H9 (cell line): ENCODE results near the gene RPL9. TPM values are rescaled to one million over a fixed set of nuclear protein-coding genes. Genes with fewer than 3 reads are reported as not detected.

Source experiments
- DNase-seq: peaks from one replicate; pipeline ENCODE4 v3.0.0-alpha.2; 2017
- H2AFZ ChIP-seq: one replicate; pipeline ENCODE4 v1.6.1; 2013; ENCODE audit warnings: mild to moderate bottlenecking, low read length, control low read depth, moderate library complexity
- H2AK5ac ChIP-seq: 2 replicates; pipeline ENCODE4 v1.6.1; 2013; ENCODE audit warnings: low read length, control low read depth, mixed read lengths; ENCODE audit not compliant: insufficient read length
- H2BK120ac ChIP-seq: one replicate; pipeline ENCODE4 v1.6.1; 2013; ENCODE audit warnings: low read depth, mild to moderate bottlenecking, low read length, control low read depth, inconsistent platforms; ENCODE audit not compliant: poor library complexity, severe bottlenecking
- H2BK12ac ChIP-seq: 2 replicates; pipeline ENCODE4 v1.6.1; 2013; ENCODE audit warnings: low read length, control low read depth, mixed read lengths, low read depth; ENCODE audit not compliant: insufficient read length
- H2BK15ac ChIP-seq: 2 replicates; pipeline ENCODE4 v1.6.1; 2013; ENCODE audit warnings: low read depth, low read length, control low read depth
- H2BK20ac ChIP-seq: one replicate; pipeline ENCODE4 v1.6.1; 2013; ENCODE audit warnings: low read depth, mild to moderate bottlenecking, low read length, control low read depth, inconsistent platforms; ENCODE audit not compliant: poor library complexity, severe bottlenecking
- H2BK5ac ChIP-seq: 2 replicates; pipeline ENCODE4 v1.6.1; 2013; ENCODE audit warnings: low read length, control low read depth, mixed read lengths; ENCODE audit not compliant: insufficient read length
- H3K14ac ChIP-seq: 2 replicates; pipeline ENCODE4 v1.6.1; 2013; ENCODE audit warnings: low read length, control low read depth; ENCODE audit not compliant: insufficient read depth
- H3K18ac ChIP-seq: 2 replicates; pipeline ENCODE4 v1.6.1; 2013; ENCODE audit warnings: low read depth, mild to moderate bottlenecking, mixed read lengths, low read length, control low read depth; ENCODE audit not compliant: insufficient read length
- H3K23ac ChIP-seq: 2 replicates; pipeline ENCODE4 v1.6.1; 2013; ENCODE audit warnings: low read length, control low read depth, mixed read lengths, low read depth; ENCODE audit not compliant: insufficient read length
- H3K23me2 ChIP-seq: 2 replicates; pipeline ENCODE4 v1.6.1; 2013; ENCODE audit warnings: low read depth, mild to moderate bottlenecking, mixed read lengths, low read length, control low read depth; ENCODE audit not compliant: insufficient read length, poor library complexity, severe bottlenecking
- H3K27ac ChIP-seq: 2 replicates; pipeline ENCODE4 v1.5.1; 2013; ENCODE audit warnings: low read length, control low read depth, mixed read lengths, low read depth; ENCODE audit not compliant: insufficient read length
- H3K27me3 ChIP-seq: 2 replicates; pipeline ENCODE4 v1.6.1; 2013; ENCODE audit warnings: low read length, control low read depth, inconsistent platforms; ENCODE audit not compliant: insufficient read depth
- H3K4ac ChIP-seq: 2 replicates; pipeline ENCODE4 v1.6.1; 2013; ENCODE audit warnings: low read depth, mild to moderate bottlenecking, control low read depth, inconsistent platforms, low read length, moderate library complexity
- H3K4me1 ChIP-seq: 2 replicates; pipeline ENCODE4 v1.6.1; 2013; ENCODE audit warnings: low read length, control low read depth, inconsistent platforms; ENCODE audit not compliant: insufficient read depth
- H3K4me2 ChIP-seq: 2 replicates; pipeline ENCODE4 v1.6.1; 2013; ENCODE audit warnings: low read length, control low read depth, mixed read lengths; ENCODE audit not compliant: insufficient read length, insufficient read depth
- H3K56ac ChIP-seq: 2 replicates; pipeline ENCODE4 v1.6.1; 2013; ENCODE audit warnings: low read depth, mild to moderate bottlenecking, mixed read lengths, low read length, control low read depth; ENCODE audit not compliant: insufficient read length
- H3K79me1 ChIP-seq: 2 replicates; pipeline ENCODE4 v1.6.1; 2013; ENCODE audit warnings: low read depth, mild to moderate bottlenecking, moderate library complexity, low read length, control low read depth, inconsistent platforms; ENCODE audit not compliant: insufficient read depth, poor library complexity, severe bottlenecking
- H3K79me2 ChIP-seq: 2 replicates; pipeline ENCODE4 v1.6.1; 2013; ENCODE audit warnings: low read length, control low read depth, inconsistent platforms; ENCODE audit not compliant: insufficient read depth
- H3K9ac ChIP-seq: 2 replicates; pipeline ENCODE4 v1.6.1; 2013; ENCODE audit warnings: low read length, control low read depth, mixed read lengths; ENCODE audit not compliant: insufficient read length; ENCODE audit errors: extremely low read depth
- H3K9me3 ChIP-seq: one replicate; pipeline ENCODE4 v1.6.1; 2013; ENCODE audit warnings: low read depth, low read length, inconsistent platforms; ENCODE audit not compliant: control insufficient read depth
- H3T11ph ChIP-seq: one replicate; pipeline ENCODE4 v1.6.1; 2013; ENCODE audit warnings: mild to moderate bottlenecking, low read length, control low read depth, inconsistent platforms
- H4K20me1 ChIP-seq: one replicate; pipeline ENCODE4 v1.6.1; 2013; ENCODE audit not compliant: control insufficient read depth, insufficient read length, insufficient read depth
- H4K5ac ChIP-seq: 2 replicates; pipeline ENCODE4 v1.6.1; 2013; ENCODE audit warnings: low read depth, mild to moderate bottlenecking, mixed read lengths, low read length, control low read depth; ENCODE audit not compliant: insufficient read length
- H4K8ac ChIP-seq: replicated peaks from 2 replicates; pipeline ENCODE4 v1.6.1; 2013; ENCODE audit warnings: low read length, control low read depth, mixed read lengths, low read depth; ENCODE audit not compliant: insufficient read length
- H4K91ac ChIP-seq: 2 replicates; pipeline ENCODE4 v1.6.1; 2013; ENCODE audit warnings: low read depth, mild to moderate bottlenecking, moderate library complexity, mixed read lengths, low read length, control low read depth; ENCODE audit not compliant: insufficient read length
- H3K27ac Mint-ChIP-seq, 3 experiments: 2 replicates in 2 of 3; 3 replicates in 1 of 3; pipeline ENCODE4 v1.8.0; 2020 to 2021; ENCODE audit warnings: mixed read lengths in 3 of 3, mild to moderate bottlenecking in 1 of 3, moderate library complexity in 1 of 3
- H3K27me3 Mint-ChIP-seq: 2 replicates; pipeline ENCODE4 v1.8.0; 2021; ENCODE audit warnings: low read depth, mild to moderate bottlenecking, moderate library complexity, mixed read lengths
- H3K36me3 Mint-ChIP-seq, 3 experiments: 2 replicates in 2 of 3; 3 replicates in 1 of 3; pipeline ENCODE4 v1.8.0; 2020 to 2021; ENCODE audit warnings: low read depth in 3 of 3, mixed read lengths in 3 of 3; ENCODE audit not compliant: insufficient read depth in 1 of 3
- H3K4me1 Mint-ChIP-seq, 2 experiments: 2 replicates each; pipeline ENCODE4 v1.8.0; 2020; ENCODE audit warnings: mixed read lengths in 2 of 2
- H3K4me3 Mint-ChIP-seq, 2 experiments: 2 replicates in 1 of 2; 3 replicates in 1 of 2; pipeline ENCODE4 v1.8.0; 2020 to 2021; ENCODE audit warnings: mild to moderate bottlenecking in 2 of 2, mixed read lengths in 2 of 2, moderate library complexity in 1 of 2
- H3K9me3 Mint-ChIP-seq, 2 experiments: 2 replicates in 1 of 2; 3 replicates in 1 of 2; pipeline ENCODE4 v1.8.0; 2020; ENCODE audit warnings: mild to moderate bottlenecking in 2 of 2, mixed read lengths in 2 of 2, moderate library complexity in 1 of 2
- WGBS: extraction: QIAGEN DNeasy Blood & Tissue Kit; methylation state at CpG from one replicate; pipeline ENCODE4 v1.1.7; 2013; ENCODE audit warnings: missing lambda C conversion rate, low lambda C conversion rate, mixed read lengths; ENCODE audit not compliant: insufficient read length; ENCODE audit errors: extremely low coverage; 5-methylcytosine and 5-hydroxymethylcytosine counted together
- total RNA-seq: library from RNA; stranded (reverse); gene quantifications from 2 replicates; pipeline ENCODE4 v1.2.1, GENCODE V29; 2021
- TF ChIP-seq, protein P1 (sequence below): fragments of 200-600 bp; sonication (generic); conservative IDR thresholded peaks from 3 replicates; pipeline ENCODE4 v1.8.0; 2021; ENCODE audit warnings: antibody characterized with exemption, mild to moderate bottlenecking

RPL9 gene
- total RNA-seq, 1 experiment from 2014 or later: 1,888 TPM

DNA sequence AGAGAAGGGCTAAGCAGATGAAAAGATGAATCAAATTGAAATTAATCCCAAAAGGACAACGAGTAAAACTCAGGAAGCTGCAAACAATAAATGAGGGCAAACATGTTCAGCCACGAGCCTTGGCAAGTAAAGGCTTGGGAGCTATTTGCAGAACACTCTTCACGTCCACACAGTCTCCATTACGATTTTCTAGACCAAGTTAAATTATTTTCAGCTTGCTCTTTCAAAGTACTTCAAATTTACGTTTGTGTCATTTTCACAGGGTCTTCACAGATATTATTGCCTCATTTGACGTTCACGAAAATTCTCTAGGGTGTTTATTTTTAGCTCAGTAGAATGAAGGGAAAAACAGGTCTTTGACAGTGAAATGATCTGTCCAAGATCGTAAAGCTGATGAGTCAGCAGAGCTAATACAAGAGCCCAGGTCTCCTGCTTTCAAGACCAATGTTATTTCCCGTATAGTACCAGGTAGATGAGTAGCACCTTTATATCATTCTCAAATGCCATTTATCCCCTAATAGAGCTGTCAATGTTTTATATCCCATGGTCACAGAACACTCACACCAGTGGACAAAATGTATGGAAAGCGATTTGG, 31.1 kb downstream of the RPL9 start:
- H4K8ac ChIP-seq: no peak overlapping the region
- H3K18ac ChIP-seq: no peak overlapping the region
- H3K9me3 Mint-ChIP-seq: no peaks in the 10 kb centered on the region
- H3K27me3 Mint-ChIP-seq: no peaks in the 10 kb centered on the region; the same call in 1 of the 2 replicates
- no peaks in the 10 kb centered on the region for H3K36me3 Mint-ChIP-seq
- H4K91ac ChIP-seq: no peak overlapping the region
- H3K4me2 ChIP-seq: no peak overlapping the region
- no peak overlapping the region for H3T11ph ChIP-seq
- H3K27ac ChIP-seq: no peak overlapping the region
- H3K4me3 Mint-ChIP-seq: no peak overlapping the region
- H3K4me1 Mint-ChIP-seq: peaks cover 4 to 6% of the 10 kb centered on the region in 2 experiments
- H2AK5ac ChIP-seq: no peak overlapping the region
- no peak overlapping the region for H3K23ac ChIP-seq
- TF ChIP-seq, protein P1, sequence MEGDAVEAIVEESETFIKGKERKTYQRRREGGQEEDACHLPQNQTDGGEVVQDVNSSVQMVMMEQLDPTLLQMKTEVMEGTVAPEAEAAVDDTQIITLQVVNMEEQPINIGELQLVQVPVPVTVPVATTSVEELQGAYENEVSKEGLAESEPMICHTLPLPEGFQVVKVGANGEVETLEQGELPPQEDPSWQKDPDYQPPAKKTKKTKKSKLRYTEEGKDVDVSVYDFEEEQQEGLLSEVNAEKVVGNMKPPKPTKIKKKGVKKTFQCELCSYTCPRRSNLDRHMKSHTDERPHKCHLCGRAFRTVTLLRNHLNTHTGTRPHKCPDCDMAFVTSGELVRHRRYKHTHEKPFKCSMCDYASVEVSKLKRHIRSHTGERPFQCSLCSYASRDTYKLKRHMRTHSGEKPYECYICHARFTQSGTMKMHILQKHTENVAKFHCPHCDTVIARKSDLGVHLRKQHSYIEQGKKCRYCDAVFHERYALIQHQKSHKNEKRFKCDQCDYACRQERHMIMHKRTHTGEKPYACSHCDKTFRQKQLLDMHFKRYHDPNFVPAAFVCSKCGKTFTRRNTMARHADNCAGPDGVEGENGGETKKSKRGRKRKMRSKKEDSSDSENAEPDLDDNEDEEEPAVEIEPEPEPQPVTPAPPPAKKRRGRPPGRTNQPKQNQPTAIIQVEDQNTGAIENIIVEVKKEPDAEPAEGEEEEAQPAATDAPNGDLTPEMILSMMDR: no peak
- no peak overlapping the region for H2AFZ ChIP-seq
- H2BK20ac ChIP-seq: no peak overlapping the region
- H3K27me3 ChIP-seq: no peaks in the 10 kb centered on the region
- no peak overlapping the region for H3K56ac ChIP-seq
- no peak overlapping the region for H3K9ac ChIP-seq
- DNase-seq: no peak
- H4K20me1 ChIP-seq: no peaks in the 10 kb centered on the region
- H3K23me2 ChIP-seq: no peaks in the 10 kb centered on the region
- no peak overlapping the region for H2BK12ac ChIP-seq
- H3K4me1 ChIP-seq: no peaks in the 10 kb centered on the region
- H2BK5ac ChIP-seq: no peak overlapping the region
- H3K27ac Mint-ChIP-seq: no peak overlapping the region
- no CpG with 5 or more reads among the region's 10 CpGs for WGBS
- H4K5ac ChIP-seq: no peak overlapping the region
- no peak overlapping the region for H3K4ac ChIP-seq
- H3K79me1 ChIP-seq: no peaks in the 10 kb centered on the region
- no peak overlapping the region for H2BK15ac ChIP-seq
- H2BK120ac ChIP-seq: no peak overlapping the region
- no peaks in the 10 kb centered on the region for H3K9me3 ChIP-seq
- H3K14ac ChIP-seq: no peak overlapping the region
- H3K79me2 ChIP-seq: no peaks in the 10 kb centered on the region
